ENCODE measurements around the gene MCEE. TPM values are rescaled to one million over a fixed set of nuclear protein-coding genes. Genes with fewer than 3 reads are reported as not detected.
"Not testable (repeated sequence)": the region's sequence is repeated elsewhere in the genome, so short reads cannot be mapped to it uniquely, and the experiment has no call there.

Gene MCEE
- total and polyA plus RNA-seq, 7 experiments from 2014 or later: 11.6 to 38.0 (median 18.9) TPM

- H3K36me3 Mint-ChIP-seq: peaks cover 5 to 16% (median 8%) of the 10 kb centered on the region in 5 donors
- H3K4me3 Mint-ChIP-seq; H3K4me1 ChIP-seq (ENCODE audit: control insufficient read depth in 2 of 2, insufficient read depth in 2 of 2, low read length in 2 of 2); H3K9me3 Mint-ChIP-seq; CTCF ChIA-PET; intact Hi-C loops (cut with micrococcal nuclease); H3K36me3 ChIP-seq (ENCODE audit: control insufficient read depth in 2 of 3, insufficient read depth in 3 of 3, low read length in 3 of 3); H3K27ac ChIP-seq (ENCODE audit: low read depth, low read length); DNase-seq; H3K27me3 Mint-ChIP-seq; H3K4me1 Mint-ChIP-seq; H3K4me3 ChIP-seq (ENCODE audit: low read length); ATAC-seq; H3K9me3 ChIP-seq (ENCODE audit: control insufficient read depth in 2 of 3, low read length in 3 of 3); H3K27me3 ChIP-seq (ENCODE audit: control insufficient read depth in 2 of 2, insufficient read depth in 2 of 2, low read length in 2 of 2); POLR2A ChIA-PET; H3K27ac Mint-ChIP-seq: not testable (repeated sequence)
Measured at GRCh38 chr2:71106463-71106862, 23.6 kb downstream of the MCEE start.

DNA sequence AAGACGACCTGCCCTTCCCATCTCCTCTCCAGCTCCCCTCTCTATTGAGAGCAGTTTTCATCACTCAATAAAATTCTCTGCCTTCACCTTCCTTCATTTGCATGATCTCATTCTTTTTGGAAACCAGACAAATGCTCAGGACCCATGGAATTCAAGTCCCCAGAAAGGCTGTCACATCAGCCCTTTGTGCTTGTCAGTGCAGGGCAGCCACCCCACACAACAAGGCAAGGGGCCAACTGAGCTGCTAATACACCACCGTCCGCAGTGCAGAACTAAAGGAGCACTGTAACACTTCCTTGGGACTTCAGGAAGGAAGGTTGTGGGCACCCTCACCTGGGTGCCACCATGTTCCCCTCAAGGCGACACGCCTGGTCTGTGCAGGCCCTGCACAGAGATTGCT is 26.2 kb downstream of the MCEE start:
- Histone ChIP-seq H3K36me3 (ENCODE audit: control insufficient read depth in 2 of 3, insufficient read depth in 3 of 3, low read length in 3 of 3) (no peaks in the 10 kb centered on the region), H3K4me1 (ENCODE audit: control insufficient read depth in 2 of 2, insufficient read depth in 2 of 2, low read length in 2 of 2) (no peaks in the 10 kb centered on the region), H3K4me3 (ENCODE audit: low read length) (no peak overlapping the region), H3K9me3 (ENCODE audit: control insufficient read depth in 2 of 3, low read length in 3 of 3) (no peaks in the 10 kb centered on the region), H3K27ac (ENCODE audit: low read depth, low read length) (no peak overlapping the region), H3K27me3 (ENCODE audit: control insufficient read depth in 2 of 2, insufficient read depth in 2 of 2, low read length in 2 of 2) (no peaks in the 10 kb centered on the region)
- ATAC-seq: no peak
- no peak overlapping the region for H3K4me3 Mint-ChIP-seq
- H3K36me3 Mint-ChIP-seq: peaks cover 0 to 8% (median under 1%) of the 10 kb centered on the region in 5 donors
- no peak for DNase-seq
- intact Hi-C loops (cut with micrococcal nuclease): no loop called here
- CTCF ChIA-PET: no interaction called here
- peaks cover 0 to 7% (median 0%) of the 10 kb centered on the region in 7 donors for H3K4me1 Mint-ChIP-seq
- POLR2A ChIA-PET: no interaction called here
- H3K27ac Mint-ChIP-seq: peak overlapping the region in 1 of 9 donors; percentile 36
- H3K9me3 Mint-ChIP-seq: peaks cover 0 to 2% (median 0%) of the 10 kb centered on the region in 11 donors
- peaks cover 0 to 9% (median 0%) of the 10 kb centered on the region in 5 donors for H3K27me3 Mint-ChIP-seq

- DNase-seq (no peak), ATAC-seq (no peak)
- Mint-ChIP-seq H3K27ac (peak overlapping the region in 1 of 9 donors; percentile 36), H3K27me3 (peaks cover 0 to 9% (median 0%) of the 10 kb centered on the region in 5 donors), H3K36me3 (peaks cover 0 to 5% (median 0%) of the 10 kb centered on the region in 5 donors), H3K9me3 (peaks cover 0 to 2% (median 0%) of the 10 kb centered on the region in 11 donors), H3K4me1 (peaks cover 0 to 7% (median 0%) of the 10 kb centered on the region in 7 donors), H3K4me3 (no peak overlapping the region)
- ChIA-PET CTCF (no interaction called here), POLR2A (no interaction called here)
- intact Hi-C loops (cut with micrococcal nuclease): no loop called here
- Histone ChIP-seq H3K27ac (ENCODE audit: low read depth, low read length) (no peak overlapping the region), H3K36me3 (ENCODE audit: control insufficient read depth in 2 of 3, insufficient read depth in 3 of 3, low read length in 3 of 3) (no peaks in the 10 kb centered on the region), H3K9me3 (ENCODE audit: control insufficient read depth in 2 of 3, low read length in 3 of 3) (no peaks in the 10 kb centered on the region), H3K4me1 (ENCODE audit: control insufficient read depth in 2 of 2, insufficient read depth in 2 of 2, low read length in 2 of 2) (no peaks in the 10 kb centered on the region), H3K27me3 (ENCODE audit: control insufficient read depth in 2 of 2, insufficient read depth in 2 of 2, low read length in 2 of 2) (no peaks in the 10 kb centered on the region), H3K4me3 (ENCODE audit: low read length) (no peak overlapping the region)
Measured at GRCh38 chr2:71102981-71103681, 26.9 kb downstream of the MCEE start.

DNA sequence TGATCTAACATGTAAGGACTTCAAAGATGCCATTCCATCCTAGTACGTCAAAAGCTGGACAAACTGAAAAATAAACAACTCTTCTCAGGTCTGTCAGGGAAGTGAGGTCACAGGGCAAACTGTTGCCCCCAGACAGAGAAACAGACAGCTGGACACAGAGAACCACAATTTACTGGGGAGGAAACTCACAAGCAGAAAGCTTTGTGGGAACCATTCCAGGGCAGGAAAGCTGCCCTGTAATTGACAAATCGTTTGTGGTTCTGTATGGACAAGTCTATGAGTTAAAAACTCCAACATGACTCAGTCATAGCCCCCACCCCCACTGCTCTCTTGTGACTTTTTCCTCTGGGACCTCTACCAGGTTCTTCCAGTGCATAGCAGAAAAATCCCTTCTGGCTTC is 28.4 kb downstream of the MCEE start:
- H3K9me3 Mint-ChIP-seq: peaks cover 0 to 2% (median 0%) of the 10 kb centered on the region in 11 donors

DNA sequence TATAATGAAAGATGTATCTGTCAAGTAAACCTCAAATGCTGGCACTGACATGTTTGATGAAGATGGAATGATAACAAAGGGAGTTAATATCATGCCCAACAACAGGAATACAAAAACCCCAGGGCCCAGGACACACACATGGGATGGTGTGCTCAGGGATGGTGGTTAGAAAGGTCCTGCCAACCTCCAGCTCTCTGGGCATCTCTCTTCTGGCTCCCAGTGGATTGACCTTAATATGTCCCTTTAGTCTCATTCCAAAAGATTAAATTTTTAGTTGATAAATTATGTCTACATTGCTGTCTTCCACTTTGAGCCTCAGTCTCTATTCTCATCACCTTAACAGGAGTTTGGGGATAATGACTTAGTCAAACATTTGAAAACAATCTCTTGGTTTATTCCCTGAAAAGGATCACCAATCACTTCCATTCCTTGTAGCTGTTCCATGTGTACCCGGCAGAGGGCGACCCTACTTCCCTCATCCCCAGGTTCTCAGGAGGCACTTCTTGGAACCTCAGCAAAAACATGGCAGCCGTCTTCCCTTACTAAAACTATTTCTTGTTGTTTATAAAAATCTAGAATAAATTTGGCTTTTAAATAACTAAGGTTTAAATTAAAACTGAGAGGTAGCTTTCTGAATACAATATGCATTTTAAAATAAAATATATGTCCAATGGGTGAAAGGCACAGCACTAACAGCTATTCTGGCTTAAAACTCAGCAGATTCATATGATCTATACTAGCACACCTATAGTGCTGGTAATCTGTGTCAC is 29.6 kb downstream of the MCEE start:
- H3K27me3 ChIP-seq (ENCODE audit: control insufficient read depth in 2 of 2, insufficient read depth in 2 of 2, low read length in 2 of 2): no peaks in the 10 kb centered on the region
- H3K4me1 ChIP-seq (ENCODE audit: control insufficient read depth in 2 of 2, insufficient read depth in 2 of 2, low read length in 2 of 2): no peaks in the 10 kb centered on the region
- no peaks in the 10 kb centered on the region for H3K36me3 ChIP-seq (ENCODE audit: control insufficient read depth in 2 of 3, insufficient read depth in 3 of 3, low read length in 3 of 3)
- Mint-ChIP-seq H3K27ac (no peak overlapping the region), H3K36me3 (peaks cover 0 to under 1% (median 0%) of the 10 kb centered on the region in 5 donors), H3K9me3 (peaks cover 0 to 1% (median 0%) of the 10 kb centered on the region in 11 donors), H3K27me3 (peaks cover 0 to 13% (median 4%) of the 10 kb centered on the region in 5 donors), H3K4me3 (no peak overlapping the region), H3K4me1 (peaks cover 0 to 7% (median 0%) of the 10 kb centered on the region in 7 donors)
- DNase-seq: peak in 8 of 9 donors; percentile 3 to 44 (median 16)
- no peak overlapping the region for H3K4me3 ChIP-seq (ENCODE audit: low read length)
- H3K27ac ChIP-seq (ENCODE audit: low read depth, low read length): no peak overlapping the region
- CTCF ChIA-PET: interaction anchor here (0.7 to 1.5 kb wide), 5 partner anchors 8 to 119 kb away, joined by 3 to 5 read pairs (median 3); no protein-coding TSS in a partner anchor
- peak; percentile 79 for ATAC-seq
- POLR2A ChIA-PET: interaction anchor here (0.6 to 2.5 kb wide), 4 partner anchors 28 to 32 kb away, joined by 3 to 8 read pairs (median 5); partner anchors contain the start of genes MCEE, MPHOSPH10 and NAGK
- H3K9me3 ChIP-seq (ENCODE audit: control insufficient read depth in 2 of 3, low read length in 3 of 3): no peaks in the 10 kb centered on the region
- intact Hi-C loops (cut with micrococcal nuclease): loop anchor here in 1 of 2 donors (1.0 kb wide), 2 partner anchors 30 to 91 kb away; partner anchors contain the start of genes MCEE and MPHOSPH10

More for the DNA sequence above, 28.4 kb downstream of the MCEE start:
- no peak overlapping the region for H3K27ac Mint-ChIP-seq
- peaks cover 0 to 4% (median 0%) of the 10 kb centered on the region in 5 donors for H3K36me3 Mint-ChIP-seq
- H3K4me1 Mint-ChIP-seq: peaks cover 0 to 7% (median 0%) of the 10 kb centered on the region in 7 donors
- peaks cover 0 to 12% (median 4%) of the 10 kb centered on the region in 5 donors for H3K27me3 Mint-ChIP-seq
- ATAC-seq (no peak), DNase-seq (no peak)
- no peaks in the 10 kb centered on the region for H3K4me1 ChIP-seq (ENCODE audit: control insufficient read depth in 2 of 2, insufficient read depth in 2 of 2, low read length in 2 of 2)
- CTCF ChIA-PET: interaction anchor here (1.0 kb wide), 2 partner anchors 10 to 30 kb away, joined by 3 read pairs; no protein-coding TSS in a partner anchor
- POLR2A ChIA-PET: interaction anchor here (1.4 to 2.5 kb wide), 2 partner anchors 29 to 31 kb away, joined by 4 to 8 read pairs; partner anchors contain the start of genes MCEE and MPHOSPH10
- no peak overlapping the region for H3K4me3 Mint-ChIP-seq
- H3K9me3 ChIP-seq (ENCODE audit: control insufficient read depth in 2 of 3, low read length in 3 of 3): no peaks in the 10 kb centered on the region
- H3K4me3 ChIP-seq (ENCODE audit: low read length): no peak overlapping the region
- intact Hi-C loops (cut with micrococcal nuclease): no loop called here
- no peaks in the 10 kb centered on the region for H3K27me3 ChIP-seq (ENCODE audit: control insufficient read depth in 2 of 2, insufficient read depth in 2 of 2, low read length in 2 of 2)
- H3K36me3 ChIP-seq (ENCODE audit: control insufficient read depth in 2 of 3, insufficient read depth in 3 of 3, low read length in 3 of 3): no peaks in the 10 kb centered on the region
- H3K27ac ChIP-seq (ENCODE audit: low read depth, low read length): no peak overlapping the region

DNA sequence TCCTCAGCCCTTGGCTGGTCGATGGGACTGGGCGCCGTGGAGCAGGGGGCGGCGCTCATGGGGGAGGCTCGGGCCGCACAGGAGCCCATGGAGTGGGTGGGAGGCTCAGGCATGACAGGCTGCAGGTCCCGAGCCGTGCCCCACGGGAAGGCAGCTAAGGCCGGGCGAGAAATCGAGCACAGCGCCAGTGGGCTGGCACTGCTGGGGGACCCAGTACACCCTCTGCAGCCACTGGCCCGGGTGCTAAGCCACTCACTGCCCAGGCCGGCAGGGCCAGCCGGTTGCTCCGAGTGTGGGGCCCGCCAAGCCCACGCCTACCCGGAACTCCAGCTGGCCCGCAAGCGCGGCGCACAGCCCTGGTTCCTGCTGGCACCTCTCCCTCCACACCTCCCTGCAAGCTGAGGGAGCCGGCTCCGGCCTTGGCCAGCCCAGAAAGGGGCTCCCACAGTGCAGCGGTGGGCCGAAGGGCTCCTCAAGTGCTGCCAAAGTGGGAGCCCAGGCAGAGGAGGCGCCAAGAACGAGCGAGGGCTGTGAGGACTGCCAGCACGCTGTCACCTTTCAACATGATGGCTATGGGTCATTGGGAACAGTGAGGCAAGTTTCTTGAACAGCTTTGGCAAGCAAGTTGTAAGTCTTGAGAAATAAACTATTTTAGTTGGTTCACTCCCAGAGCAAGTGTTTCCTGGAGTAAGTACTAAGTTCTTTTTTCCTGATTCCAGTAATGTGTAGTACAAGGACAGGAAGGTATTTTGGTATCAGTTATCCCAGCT is 37.4 kb downstream of the MCEE start:
- POLR2A ChIA-PET: not testable (repeated sequence)

More for the DNA sequence above, 37.4 kb downstream of the MCEE start:
- H3K9me3 ChIP-seq (ENCODE audit: control insufficient read depth in 2 of 3, low read length in 3 of 3); H3K9me3 Mint-ChIP-seq; ATAC-seq; DNase-seq; H3K4me3 ChIP-seq (ENCODE audit: low read length); H3K4me1 Mint-ChIP-seq; H3K27ac ChIP-seq (ENCODE audit: low read depth, low read length); H3K36me3 ChIP-seq (ENCODE audit: control insufficient read depth in 2 of 3, insufficient read depth in 3 of 3, low read length in 3 of 3); intact Hi-C loops (cut with micrococcal nuclease); H3K27ac Mint-ChIP-seq; H3K4me1 ChIP-seq (ENCODE audit: control insufficient read depth in 2 of 2, insufficient read depth in 2 of 2, low read length in 2 of 2); H3K27me3 ChIP-seq (ENCODE audit: control insufficient read depth in 2 of 2, insufficient read depth in 2 of 2, low read length in 2 of 2); H3K4me3 Mint-ChIP-seq; H3K36me3 Mint-ChIP-seq: not testable (repeated sequence)
- CTCF ChIA-PET: interaction anchor here (0.8 kb wide), 1 partner anchor 9 kb away, joined by 3 read pairs; no protein-coding TSS in a partner anchor
- H3K27me3 Mint-ChIP-seq: peaks cover 5 to 23% (median 14%) of the 10 kb centered on the region in 5 donors
